HUES6 (cell line): ENCODE measurements around the gene C4orf50.
"Not testable (repeated sequence)": the region's sequence is repeated elsewhere in the genome, so short reads cannot be mapped to it uniquely, and the experiment has no call there.

ENCODE experiments used
- H3K27ac ChIP-seq: 2 replicates; pipeline ENCODE4 v1.7.0; 2013; ENCODE audit warnings: low read depth, mild to moderate bottlenecking, low read length, inconsistent platforms
- H3K27me3 ChIP-seq: 2 replicates; pipeline ENCODE4 v1.6.1; 2013; ENCODE audit warnings: low read length; ENCODE audit not compliant: control insufficient read depth, insufficient read depth
- H3K36me3 ChIP-seq: 2 replicates; pipeline ENCODE4 v1.6.1; 2013; ENCODE audit warnings: low read length; ENCODE audit not compliant: control insufficient read depth, insufficient read depth
- H3K4me1 ChIP-seq: 2 replicates; pipeline ENCODE4 v1.6.1; 2013; ENCODE audit warnings: low read length; ENCODE audit not compliant: control insufficient read depth, insufficient read depth
- H3K4me3 ChIP-seq: 2 replicates; pipeline ENCODE4 v1.5.1; 2013; ENCODE audit warnings: low read depth, low read length
- H3K9ac ChIP-seq: one replicate; pipeline ENCODE4 v1.6.1; 2013; ENCODE audit warnings: mild to moderate bottlenecking, low read length
- H3K9me3 ChIP-seq: 2 replicates; pipeline ENCODE4 v1.6.1; 2013; ENCODE audit warnings: low read depth, low read length; ENCODE audit not compliant: control insufficient read depth, insufficient read depth

Gene C4orf50

DNA sequence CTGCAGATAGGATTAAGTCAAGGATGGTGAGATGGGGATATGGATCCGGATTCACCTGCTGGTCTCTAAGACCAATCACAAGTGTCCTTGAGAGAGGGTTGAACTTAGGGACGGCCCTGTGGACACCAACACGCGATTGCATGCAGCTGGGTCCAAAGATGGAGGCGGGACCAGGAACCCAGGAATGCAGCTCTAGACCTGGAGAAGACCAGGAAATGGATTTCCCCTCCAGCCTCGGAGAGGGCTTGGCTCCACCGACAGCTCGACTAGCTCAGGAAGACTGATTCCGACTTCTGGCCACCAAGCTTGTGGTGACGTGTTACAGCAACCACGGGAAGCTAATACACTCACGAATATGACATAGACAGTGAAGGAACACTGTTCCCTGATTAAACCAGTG lies 4.7 kb downstream of the C4orf50 start:
- no peak overlapping the region for H3K27ac ChIP-seq

DNA sequence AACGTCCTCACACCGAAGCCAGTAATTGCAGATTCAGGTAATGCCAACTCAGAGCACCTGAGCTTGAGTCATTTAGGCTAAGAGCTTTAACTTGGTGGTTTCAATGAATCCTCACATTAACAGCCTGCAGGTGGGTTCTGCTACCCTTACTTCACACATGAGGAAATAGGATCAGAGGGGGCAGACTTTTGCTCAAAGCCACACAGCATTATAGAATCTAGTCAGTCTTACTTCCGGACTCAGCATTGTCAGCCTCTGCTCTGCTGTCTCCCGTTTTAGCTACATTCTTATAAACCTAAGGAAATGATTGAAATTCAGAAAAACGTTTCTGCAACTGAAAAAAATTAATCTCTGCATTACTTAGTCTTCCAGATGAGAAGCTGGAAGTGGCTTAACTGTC lies 6.0 kb downstream of the C4orf50 start:
- Histone ChIP-seq H3K9me3 (no peaks in the 10 kb centered on the region), H3K9ac (no peak overlapping the region), H3K4me1 (0 out of 2 replicates have a peak, but pooled peaks cover 5% of the 10 kb centered on the region), H3K27me3 (peaks cover 34% of the 10 kb centered on the region), H3K36me3 (no peaks in the 10 kb centered on the region), H3K4me3 (no peak overlapping the region), H3K27ac (no peak overlapping the region)

More for the DNA sequence above, 4.7 kb downstream of the C4orf50 start:
- H3K36me3 ChIP-seq: no peaks in the 10 kb centered on the region
- H3K9me3 ChIP-seq: no peaks in the 10 kb centered on the region
- H3K4me1 ChIP-seq: 0 out of 2 replicates have a peak, but pooled peaks cover 2% of the 10 kb centered on the region
- no peak overlapping the region for H3K4me3 ChIP-seq
- H3K27me3 ChIP-seq: peaks cover 20% of the 10 kb centered on the region
- H3K9ac ChIP-seq: no peak overlapping the region

DNA sequence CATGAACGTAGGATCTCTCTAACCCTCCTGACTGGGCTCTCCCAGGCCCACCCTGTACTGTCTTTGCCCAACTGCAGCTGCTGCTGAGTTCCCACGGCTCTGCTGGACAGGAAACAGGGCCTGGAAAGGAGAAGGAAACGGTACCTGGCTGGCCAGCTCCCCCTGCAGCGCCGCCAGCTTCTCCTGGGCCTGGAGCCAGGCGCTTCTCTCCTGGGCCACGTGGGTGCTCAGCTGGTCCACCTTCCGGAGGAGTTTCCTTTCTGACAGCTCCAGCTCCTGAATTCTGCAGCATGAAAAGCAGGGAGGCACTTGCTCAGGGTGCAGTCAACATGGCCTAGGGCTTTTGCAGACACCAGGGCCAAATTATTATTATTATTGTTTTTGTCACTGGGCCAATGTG lies 6.5 kb downstream of the C4orf50 start:
- Histone ChIP-seq H3K27ac (no peak overlapping the region), H3K4me1 (0 out of 2 replicates have a peak, but pooled peaks cover 5% of the 10 kb centered on the region), H3K9ac (no peak overlapping the region), H3K4me3 (no peak overlapping the region), H3K9me3 (no peaks in the 10 kb centered on the region), H3K36me3 (no peaks in the 10 kb centered on the region), H3K27me3 (peaks cover 39% of the 10 kb centered on the region)

GRCh38 chr4:6011271-6011671 lies 7.0 kb downstream of the C4orf50 start:
- Histone ChIP-seq H3K9me3 (no peaks in the 10 kb centered on the region), H3K36me3 (no peaks in the 10 kb centered on the region), H3K4me3 (no peak overlapping the region), H3K27me3 (peaks cover 43% of the 10 kb centered on the region), H3K27ac (no peak overlapping the region), H3K9ac (no peak overlapping the region), H3K4me1 (0 out of 2 replicates have a peak, but pooled peaks cover 5% of the 10 kb centered on the region)

GRCh38 chr4:6010789-6011188 lies 7.4 kb downstream of the C4orf50 start:
- Histone ChIP-seq H3K4me3 (no peak overlapping the region), H3K27me3 (peaks cover 47% of the 10 kb centered on the region), H3K27ac (no peak overlapping the region), H3K36me3 (no peaks in the 10 kb centered on the region), H3K4me1 (0 out of 2 replicates have a peak, but pooled peaks cover 5% of the 10 kb centered on the region), H3K9me3 (no peaks in the 10 kb centered on the region), H3K9ac (no peak overlapping the region)

GRCh38 chr4:6009452-6009851 lies 8.8 kb downstream of the C4orf50 start:
- Histone ChIP-seq H3K4me1 (0 out of 2 replicates have a peak, but pooled peaks cover 5% of the 10 kb centered on the region), H3K9ac (no peak overlapping the region), H3K36me3 (no peaks in the 10 kb centered on the region)

GRCh38 chr4:6008766-6009385 lies 9.4 kb downstream of the C4orf50 start:
- no peak overlapping the region for H3K27ac ChIP-seq
- peaks cover 52% of the 10 kb centered on the region for H3K27me3 ChIP-seq
- no peak overlapping the region for H3K9ac ChIP-seq
- H3K9me3 ChIP-seq: peaks cover 4% of the 10 kb centered on the region; the same call in 1 of the 2 replicates
- H3K36me3 ChIP-seq: no peaks in the 10 kb centered on the region
- no peak overlapping the region for H3K4me3 ChIP-seq
- 0 out of 2 replicates have a peak, but pooled peaks cover 5% of the 10 kb centered on the region for H3K4me1 ChIP-seq

More at GRCh38 chr4:6009452-6009851, 8.8 kb downstream of the C4orf50 start:
- H3K27ac ChIP-seq: no peak overlapping the region
- H3K4me3 ChIP-seq: no peak overlapping the region
- no peaks in the 10 kb centered on the region for H3K9me3 ChIP-seq
- peaks cover 52% of the 10 kb centered on the region for H3K27me3 ChIP-seq

GRCh38 chr4:6008092-6008551 lies 10.1 kb downstream of the C4orf50 start:
- Histone ChIP-seq H3K9ac (no peak overlapping the region), H3K27me3 (peaks cover 52% of the 10 kb centered on the region), H3K4me1 (0 out of 2 replicates have a peak, but pooled peaks cover 5% of the 10 kb centered on the region), H3K4me3 (peak overlapping the region; percentile 34), H3K27ac (no peak overlapping the region), H3K9me3 (peaks cover 11% of the 10 kb centered on the region; the same call in 1 of the 2 replicates), H3K36me3 (no peaks in the 10 kb centered on the region)

GRCh38 chr4:6005175-6005574 lies 13.1 kb downstream of the C4orf50 start:
- Histone ChIP-seq H3K9me3 (peaks cover 11% of the 10 kb centered on the region; the same call in 1 of the 2 replicates), H3K4me1 (0 out of 2 replicates have a peak, but pooled peaks cover 5% of the 10 kb centered on the region), H3K27me3 (peaks cover 48% of the 10 kb centered on the region), H3K36me3 (no peaks in the 10 kb centered on the region), H3K4me3 (no peak overlapping the region), H3K27ac (no peak overlapping the region), H3K9ac (no peak overlapping the region)

- H3K4me3 ChIP-seq, H3K9ac ChIP-seq, H3K27ac ChIP-seq, H3K4me1 ChIP-seq, H3K36me3 ChIP-seq: not testable (repeated sequence)
- Histone ChIP-seq H3K27me3 (peaks cover 43% of the 10 kb centered on the region), H3K9me3 (peaks cover 11% of the 10 kb centered on the region; the same call in 1 of the 2 replicates)
Observed at GRCh38 chr4:6003485-6003884, 14.7 kb downstream of the C4orf50 start.

- no peaks in the 10 kb centered on the region for H3K4me1 ChIP-seq
- H3K27ac ChIP-seq: no peak overlapping the region
- H3K27me3 ChIP-seq: peaks cover 37% of the 10 kb centered on the region
- H3K36me3 ChIP-seq: no peaks in the 10 kb centered on the region
- H3K9me3 ChIP-seq: peaks cover 11% of the 10 kb centered on the region; the same call in 1 of the 2 replicates
- no peak overlapping the region for H3K9ac ChIP-seq
- H3K4me3 ChIP-seq: no peak overlapping the region
Observed at GRCh38 chr4:6002926-6003325, 15.3 kb downstream of the C4orf50 start.
